ENCODE data around the gene UNC5C.

UNC5C gene

DNA sequence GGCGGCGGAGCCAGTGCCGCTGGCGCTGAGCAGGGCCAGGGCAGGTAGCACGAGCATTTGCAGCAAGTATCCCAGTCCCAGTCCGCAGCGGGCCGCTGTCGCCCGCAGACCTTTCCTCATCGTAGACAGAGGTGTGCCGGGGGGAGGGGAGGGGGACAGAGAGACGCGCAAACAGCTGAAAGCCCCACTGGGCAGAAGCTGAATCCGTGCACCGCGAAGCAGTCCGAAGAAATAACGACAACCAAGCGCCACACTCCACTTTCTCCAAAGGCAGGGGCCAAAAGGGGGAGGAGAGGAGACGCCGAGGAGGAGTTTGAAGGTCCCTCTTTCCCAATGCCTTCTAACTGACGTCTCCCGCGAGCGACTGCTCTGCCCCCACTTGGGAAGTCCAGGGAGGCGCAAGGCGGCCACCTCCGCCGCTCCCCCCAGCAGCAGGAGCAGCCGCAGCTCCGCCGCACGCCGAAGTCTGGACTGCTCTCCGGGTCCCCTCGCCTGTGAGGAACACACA is at the start of gene UNC5C:
TSS of gene UNC5C (minus strand) at position 236 of the 508 bp plus-strand sequence.
- FAIRE-seq, result no peak

- no peak for FAIRE-seq
These were observed 47.9 kb upstream of the UNC5C start for GRCh38 chr4:95596676-95597075.

GRCh38 chr4:95594629-95595028 is 45.9 kb upstream of the UNC5C start:
- FAIRE-seq, result no peak

DNA sequence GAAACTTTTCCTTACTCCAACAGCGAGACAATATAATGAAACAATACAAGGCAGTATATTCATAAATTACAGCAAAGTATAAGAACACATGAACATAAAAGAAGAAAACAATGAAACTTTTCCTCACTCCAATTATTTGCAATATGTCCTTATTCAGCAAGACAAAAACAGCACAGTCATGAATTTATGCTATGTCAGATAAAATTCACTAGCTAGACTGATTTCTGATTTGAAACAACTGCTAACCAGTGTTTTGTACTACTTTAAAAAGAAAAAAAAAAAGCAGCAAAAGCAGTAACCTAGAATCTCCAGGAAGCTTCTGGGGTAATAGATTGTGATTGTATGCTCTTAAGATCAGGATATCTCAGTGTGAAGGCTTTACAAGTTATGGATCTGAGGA is 45.2 kb upstream of the UNC5C start:
- no peak for FAIRE-seq

- FAIRE-seq, result no peak
These were observed 42.5 kb upstream of the UNC5C start for GRCh38 chr4:95591278-95591677.

- no peak for FAIRE-seq
These were observed 41.8 kb upstream of the UNC5C start for GRCh38 chr4:95590615-95591014.

GRCh38 chr4:95585016-95585695 is 36.4 kb upstream of the UNC5C start:
- FAIRE-seq, result no peak

DNA sequence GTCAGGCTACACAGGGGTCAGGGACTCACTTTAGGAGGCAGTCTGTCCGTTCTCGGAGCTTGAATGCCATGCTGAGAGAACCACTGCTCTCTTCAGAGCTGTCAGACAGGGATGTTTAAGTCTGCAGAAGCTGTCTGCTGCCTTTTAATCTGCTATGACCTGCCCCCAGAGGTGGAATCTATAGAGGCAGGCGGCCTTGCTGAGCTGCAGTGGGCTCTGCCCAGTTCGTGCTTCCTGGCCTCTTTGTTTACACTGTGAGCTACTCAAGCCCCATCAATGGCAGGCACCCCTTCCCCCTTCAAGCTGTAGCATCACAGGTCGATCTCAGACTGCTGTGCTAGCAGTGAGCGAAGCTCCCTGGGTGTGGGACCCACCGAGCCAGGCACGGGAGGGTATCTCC is 31.5 kb upstream of the UNC5C start:
- no peak for FAIRE-seq

GRCh38 chr4:95572304-95572991 is 23.7 kb upstream of the UNC5C start:
- FAIRE-seq, result no peak

DNA sequence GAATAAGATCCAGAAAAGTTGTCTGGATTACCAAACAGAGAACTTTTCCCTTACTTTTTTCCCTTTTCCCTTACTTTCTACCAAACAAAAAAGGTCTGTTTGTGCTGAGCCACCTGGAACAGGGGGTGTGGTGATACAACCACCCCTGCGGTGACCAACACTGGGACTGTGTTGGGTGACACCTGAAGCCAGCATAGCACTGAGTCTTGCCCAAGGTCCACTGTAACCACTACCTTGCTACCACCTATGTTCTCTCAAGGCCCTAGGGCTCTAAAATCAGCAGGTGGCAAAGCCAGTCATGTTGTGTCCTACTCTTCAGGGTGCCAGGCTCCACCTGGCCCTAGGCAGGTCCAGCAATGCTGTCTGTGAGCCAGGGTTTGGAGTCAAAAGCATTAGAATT is 22.8 kb upstream of the UNC5C start:
- FAIRE-seq, result no peak

DNA sequence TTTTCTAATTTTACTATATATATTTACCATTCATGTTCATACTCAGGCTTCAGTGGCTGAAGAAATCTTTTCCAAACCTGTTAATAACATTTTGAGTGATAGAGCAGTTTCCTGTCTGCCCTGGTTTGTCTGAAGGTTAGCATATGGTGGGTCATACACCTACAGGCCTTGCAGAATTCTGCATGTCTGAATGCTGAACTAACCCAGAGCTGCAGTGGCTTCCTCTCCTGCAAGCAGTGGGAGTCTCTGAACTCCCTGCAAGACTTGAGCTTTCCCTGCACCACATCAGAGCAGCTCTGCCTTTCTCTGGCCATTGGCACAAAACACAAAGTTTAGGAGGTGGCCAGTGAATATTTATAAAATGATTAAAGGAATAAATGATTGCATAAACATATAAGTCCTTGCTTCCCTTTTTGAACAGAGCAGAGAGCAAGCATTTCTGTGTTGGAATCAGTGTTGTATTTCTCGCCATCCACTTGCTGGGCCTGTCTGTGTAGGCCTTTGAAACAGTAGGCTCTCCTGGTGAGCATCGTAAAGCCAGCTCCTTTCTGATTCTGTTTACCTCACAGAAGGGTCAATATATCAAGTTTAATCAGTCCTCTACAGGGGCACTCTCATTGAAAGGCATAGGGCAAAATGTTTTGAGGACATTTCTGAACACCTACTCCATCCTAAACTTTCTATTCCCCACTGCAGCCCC is 15.0 kb upstream of the UNC5C start:
- no peak for FAIRE-seq

DNA sequence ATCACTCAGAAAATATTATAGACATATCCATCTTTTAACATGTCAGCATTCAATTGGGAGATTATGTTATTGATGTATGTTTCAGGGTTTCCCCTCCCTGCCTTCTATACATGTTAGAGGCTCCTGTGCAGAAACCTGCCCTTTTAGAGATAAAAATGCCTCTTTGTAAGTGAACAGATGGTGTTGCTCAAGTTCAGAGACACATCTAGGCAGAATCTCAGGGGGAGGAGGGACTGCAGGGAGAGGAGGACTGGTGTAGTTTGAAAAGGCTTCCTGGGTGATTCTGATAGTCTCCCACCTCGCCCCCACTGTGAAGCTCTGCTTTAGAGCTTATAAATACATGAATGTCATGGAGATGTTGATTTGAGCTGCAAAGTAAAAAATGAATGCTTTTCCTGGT is 12.0 kb upstream of the UNC5C start:
- no peak for FAIRE-seq

DNA sequence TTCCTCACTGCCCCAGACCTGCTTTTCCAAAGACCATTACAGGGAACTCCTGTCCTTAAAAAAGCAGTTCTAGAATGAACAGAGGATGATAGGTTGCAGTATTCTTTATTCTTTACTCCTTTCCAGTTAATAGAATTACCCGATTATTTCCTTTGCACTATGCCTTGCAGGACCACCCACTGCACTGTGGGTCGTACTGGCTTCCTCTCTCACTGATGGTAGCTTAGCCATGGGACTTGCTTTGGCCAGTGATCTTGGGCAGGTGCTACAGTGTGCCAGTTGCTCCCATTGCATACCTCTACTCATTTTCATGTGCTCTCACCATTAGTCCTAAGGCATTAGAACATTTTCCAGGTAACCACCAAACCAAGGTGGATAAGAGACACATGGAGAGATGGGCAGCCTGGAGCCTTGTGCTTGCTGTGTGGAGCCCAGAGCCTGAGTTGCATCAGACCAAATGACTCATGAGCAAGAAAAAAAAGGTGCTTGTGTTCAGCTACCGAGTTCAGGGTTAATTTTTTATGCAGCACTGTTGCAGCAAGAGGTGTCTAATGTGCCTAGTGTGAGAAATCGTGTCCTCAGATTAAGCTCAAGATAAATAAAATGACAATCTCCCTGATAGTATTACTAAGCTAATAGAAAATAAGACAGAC is 7.6 kb upstream of the UNC5C start:
- FAIRE-seq, result no peak

DNA sequence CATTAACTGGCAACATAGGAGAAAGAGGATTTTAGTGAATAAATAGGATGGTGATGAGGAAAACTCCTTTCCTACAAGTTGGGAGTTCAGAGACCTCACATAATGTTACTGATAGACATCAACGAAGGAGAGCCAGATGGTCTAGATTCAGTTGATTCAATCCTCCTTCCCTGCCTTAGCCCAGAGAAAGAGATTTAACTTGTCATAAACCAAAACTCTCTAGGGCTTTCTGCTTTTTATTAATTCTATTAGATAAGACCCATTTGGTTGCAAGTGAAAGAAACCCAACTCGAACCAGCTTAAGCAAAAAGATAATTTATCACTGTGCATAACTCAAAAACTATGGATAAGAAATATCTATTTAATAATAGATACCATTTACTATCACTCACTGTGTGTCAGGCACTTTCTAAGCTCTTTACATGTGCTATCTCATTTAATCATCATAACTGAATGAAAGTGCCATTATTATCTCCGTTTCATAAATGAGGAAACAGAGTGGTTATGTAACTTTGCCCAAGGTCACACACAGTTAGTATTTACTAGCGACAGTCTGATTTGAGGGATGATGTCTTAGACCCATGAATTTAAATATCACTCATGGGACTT is 4.3 kb upstream of the UNC5C start:
- FAIRE-seq, result no peak

DNA sequence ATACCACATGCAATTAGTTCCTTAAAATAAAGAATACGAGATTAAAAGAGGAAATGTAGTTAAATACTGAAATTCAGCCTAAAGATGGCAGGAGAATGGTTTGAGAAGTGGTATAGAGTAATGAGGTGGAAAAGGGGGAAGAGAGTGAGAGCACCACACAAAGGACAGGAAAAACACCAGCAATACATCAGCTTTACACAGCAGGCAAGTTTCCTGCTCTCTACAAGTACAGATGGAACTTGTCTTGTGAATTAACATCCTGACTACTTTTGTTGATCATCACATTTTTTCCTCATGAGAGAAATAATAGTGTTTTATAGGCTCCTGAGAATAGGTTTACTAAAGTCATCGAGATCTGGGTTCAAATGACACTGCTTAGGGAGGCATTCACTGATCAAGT is 2.9 kb upstream of the UNC5C start:
- no peak for FAIRE-seq

DNA sequence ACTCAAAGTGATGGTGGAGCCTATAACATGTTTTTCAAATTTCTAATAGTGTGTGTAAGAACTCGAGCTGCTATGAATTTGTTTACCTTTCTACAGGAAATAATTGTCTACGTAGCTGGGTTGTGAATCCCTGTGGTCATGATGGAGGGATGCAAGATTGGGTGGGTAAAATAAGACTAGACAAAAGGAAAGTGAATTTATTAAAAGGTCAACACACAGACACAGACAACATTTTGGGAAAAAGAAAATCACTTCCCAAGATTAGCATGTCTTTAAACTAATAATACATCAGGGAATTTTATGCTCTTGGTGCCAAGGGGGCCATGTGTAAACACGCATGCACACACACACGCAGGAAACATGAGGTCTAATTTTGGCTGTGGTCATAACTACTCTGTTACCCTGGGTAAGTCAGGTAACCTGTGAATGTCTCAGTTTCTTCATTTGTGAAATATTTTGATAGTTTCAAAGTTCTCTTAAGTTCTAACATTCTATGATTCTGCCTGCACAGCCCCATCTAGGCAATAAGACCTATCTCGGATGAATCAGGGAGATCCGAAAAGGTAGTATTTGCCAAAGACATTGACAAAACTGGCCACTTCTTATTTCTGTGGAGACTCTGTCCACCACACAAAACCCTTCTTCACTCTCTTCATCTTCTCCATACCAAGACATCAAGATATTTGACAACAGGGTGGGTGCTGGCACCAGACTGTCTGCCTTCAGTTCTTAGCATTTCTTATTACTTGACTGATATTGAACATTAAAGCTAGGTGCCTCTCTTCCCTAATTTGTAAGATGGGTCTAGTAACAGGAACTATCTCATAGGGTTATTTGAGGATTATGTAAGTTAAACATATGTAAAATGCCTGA is 1.6 kb upstream of the UNC5C start:
- FAIRE-seq, result no peak

GRCh38 chr4:95549246-95550114 is 707 bp upstream of the UNC5C start:
- FAIRE-seq, result no peak

- no peak for FAIRE-seq
These were observed 880 bp downstream of the UNC5C start for GRCh38 chr4:95547715-95548471.

GRCh38 chr4:95546866-95547714 is 1.7 kb downstream of the UNC5C start:
- FAIRE-seq, result no peak
